ENCODE measurements around the gene UBE2D1.
A peak's percentile ranks its signal among the peaks of the same experiment; 100 is the strongest.
"Not testable (repeated sequence)": the region's sequence is repeated elsewhere in the genome, so short reads cannot be mapped to it uniquely, and the experiment has no call there.

Gene UBE2D1

DNA sequence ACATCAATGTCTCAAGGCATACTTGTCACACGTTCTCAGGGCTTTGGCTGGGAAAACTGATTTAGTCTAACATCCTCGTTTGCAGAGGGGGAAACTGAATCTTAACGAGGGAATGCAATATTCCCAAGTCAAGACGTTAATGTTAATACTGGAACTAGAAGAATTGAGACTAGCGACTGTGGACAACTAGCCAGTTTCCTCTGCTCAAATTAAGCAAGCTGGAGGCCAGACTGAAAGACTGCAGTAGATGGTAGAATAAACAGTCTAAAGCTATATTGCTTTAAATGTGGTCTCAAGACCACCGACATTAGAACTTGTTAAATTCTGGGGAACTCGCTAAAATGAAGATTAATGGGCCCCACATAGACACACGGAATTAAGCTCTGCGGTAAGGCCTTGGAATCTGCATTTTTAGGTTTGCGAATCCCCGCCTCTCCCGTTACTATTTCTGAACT is 49.8 kb downstream of the UBE2D1 start:
- no peak for DNase-seq

DNA sequence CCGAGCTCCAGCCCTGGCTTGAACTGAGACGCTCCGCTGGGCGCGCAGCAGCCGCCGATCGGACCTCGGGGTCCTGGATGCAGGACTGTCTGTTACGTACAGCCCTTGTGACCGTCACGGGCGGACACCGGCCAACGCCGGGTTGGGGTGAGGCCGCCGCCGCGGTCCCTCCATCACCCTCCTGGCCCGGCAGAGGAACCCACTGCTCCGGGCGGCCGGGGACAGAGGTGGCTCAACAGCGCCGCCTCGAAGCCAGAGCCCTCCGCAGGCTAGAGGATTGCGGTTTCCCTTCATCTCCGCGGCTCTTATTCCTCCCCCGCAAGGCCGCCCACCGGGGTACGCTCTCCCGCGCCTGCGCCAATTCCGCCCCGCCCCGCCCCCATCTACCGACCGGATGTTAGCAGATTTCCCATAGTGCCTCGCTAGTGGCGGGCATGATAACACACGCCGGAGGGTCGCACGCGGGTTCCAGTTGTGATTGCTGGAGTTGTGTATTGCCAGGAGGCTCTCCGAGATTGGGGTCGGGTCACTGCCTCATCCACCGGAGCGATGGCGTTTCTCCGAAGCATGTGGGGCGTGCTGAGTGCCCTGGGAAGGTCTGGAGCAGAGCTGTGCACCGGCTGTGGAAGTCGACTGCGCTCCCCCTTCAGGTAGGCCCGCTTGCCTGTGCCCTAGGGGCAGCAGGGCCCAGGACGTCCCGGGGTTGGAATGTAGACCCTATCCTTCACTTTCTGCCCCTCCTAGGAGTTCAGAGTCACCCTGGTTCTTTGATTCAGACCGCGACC is 50.4 kb downstream of the UBE2D1 start, which contains the start of gene TFAM:
Gene TFAM (plus strand): TSS at position 412 of the 785 bp plus-strand sequence. CDS start 138 bp downstream, at position 550.
- DNase-seq, result peak; percentile 85 to 94 (median 92)

DNA sequence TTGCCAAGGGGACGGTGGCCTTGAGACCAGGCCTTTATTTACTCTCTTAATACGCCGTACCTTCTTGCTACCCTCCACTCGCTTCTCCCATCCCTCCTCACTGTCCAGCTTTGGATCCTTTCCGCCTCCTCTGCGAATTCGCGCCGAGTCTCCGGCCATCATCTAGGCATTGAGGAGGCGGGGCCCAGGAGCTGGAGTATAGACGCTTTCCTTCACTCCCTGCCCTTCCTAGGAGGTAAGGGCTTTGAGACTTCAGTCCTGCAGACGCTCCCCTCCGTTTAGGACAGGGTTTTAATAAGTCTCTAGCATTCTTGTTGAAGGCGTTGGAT is 50.9 kb downstream of the UBE2D1 start:
- no peak for DNase-seq

GRCh38 chr10:58389024-58389423 is 54.2 kb downstream of the UBE2D1 start:
- no peak for DNase-seq

GRCh38 chr10:58393317-58393716 is 58.5 kb downstream of the UBE2D1 start:
- DNase-seq, result no peak

DNA sequence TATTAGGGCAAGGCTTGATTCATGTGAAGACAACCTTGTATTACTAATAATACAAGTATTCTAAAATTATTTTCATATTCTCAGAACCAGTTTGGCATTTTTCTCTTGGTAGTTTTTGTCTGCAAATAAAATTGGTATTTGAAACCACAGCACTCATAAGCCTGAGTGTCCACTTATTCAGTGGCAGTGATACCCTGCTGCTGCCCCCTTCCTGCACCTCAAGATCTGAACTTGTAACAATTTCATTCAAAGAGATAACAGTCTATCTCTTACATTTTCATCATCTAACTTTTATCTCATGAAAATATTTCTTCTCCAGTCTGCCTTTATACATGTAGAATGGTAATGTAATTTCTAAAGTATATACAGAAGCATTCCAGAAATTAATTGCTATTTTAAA is 59.7 kb downstream of the UBE2D1 start:
- DNase-seq, result no peak

DNA sequence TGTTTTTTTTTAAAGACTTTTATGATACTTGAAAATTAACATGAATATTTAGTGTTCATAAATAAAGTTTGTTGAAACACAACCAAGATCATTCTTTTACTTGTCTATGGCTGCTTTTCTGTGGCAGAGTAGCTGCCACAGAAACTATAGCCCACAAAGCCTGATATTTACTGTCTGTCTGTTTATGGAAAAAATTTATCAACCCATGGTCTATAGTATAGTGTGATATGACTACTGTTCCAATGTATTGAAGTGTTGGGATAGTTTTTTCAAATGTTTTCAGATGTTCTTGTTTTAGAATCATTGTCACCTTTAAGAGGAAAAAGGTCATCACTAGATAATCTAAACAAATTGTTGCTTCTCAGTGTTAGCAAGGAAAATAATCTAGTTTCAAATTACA is 61.3 kb downstream of the UBE2D1 start:
- DNase-seq, result no peak

DNA sequence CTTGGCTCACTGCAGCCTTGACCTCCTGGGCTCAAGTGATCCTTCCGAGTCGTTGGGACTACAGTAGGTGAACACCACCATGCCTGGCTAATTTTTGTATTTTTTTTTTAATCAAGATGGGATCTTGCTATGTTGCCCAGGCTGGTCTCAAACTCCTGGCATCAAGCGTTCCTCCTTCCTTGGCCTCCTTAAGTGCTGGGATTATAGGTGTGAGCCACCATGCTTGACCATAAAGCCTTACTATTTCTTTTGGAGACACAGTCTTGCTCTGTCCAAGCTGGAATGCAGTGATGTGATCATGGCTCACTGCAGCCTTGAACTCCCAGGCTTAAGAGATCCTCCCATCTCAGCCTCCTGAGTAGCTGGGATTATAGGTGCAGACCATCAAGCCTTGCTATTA is 63.0 kb downstream of the UBE2D1 start:
- DNase-seq, result no peak

DNA sequence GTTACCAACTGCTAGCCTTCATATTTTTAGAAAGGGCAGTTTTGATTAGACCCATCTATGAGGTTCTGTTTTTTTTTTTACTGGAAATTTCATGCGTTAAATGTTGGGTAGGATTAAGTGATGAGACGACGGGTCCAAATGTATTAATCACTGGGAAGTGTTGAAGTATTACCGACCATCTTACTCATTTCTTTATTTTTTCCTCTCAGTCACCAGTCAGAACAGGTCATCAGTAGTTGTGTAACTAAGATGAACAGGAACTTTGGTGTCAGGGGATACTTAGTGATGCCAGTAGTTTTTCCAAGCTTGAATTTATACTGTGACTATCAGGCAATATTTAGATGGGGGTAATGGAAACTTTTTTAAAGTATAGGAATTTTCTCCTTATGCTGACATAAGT is 64.6 kb downstream of the UBE2D1 start:
- DNase-seq, result no peak

DNA sequence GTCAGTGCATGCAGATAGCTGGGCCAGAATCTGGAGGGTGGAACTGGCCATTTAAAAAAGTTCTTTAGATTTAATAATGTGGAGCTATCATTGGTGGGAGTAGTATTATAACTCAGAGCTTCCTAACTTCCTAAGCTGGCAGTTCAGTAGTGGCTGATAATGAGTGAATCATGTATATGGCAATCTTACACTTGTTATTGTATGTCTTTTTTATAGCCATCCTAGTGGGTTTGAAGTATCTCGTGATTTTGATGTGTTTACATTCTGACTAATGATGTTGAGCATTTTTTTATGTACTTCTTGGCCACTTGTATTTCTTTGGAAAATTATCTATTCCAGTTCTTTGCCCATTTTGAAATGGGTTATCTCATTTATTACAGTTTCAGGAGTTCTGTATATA is 65.8 kb downstream of the UBE2D1 start:
- no peak for DNase-seq

- DNase-seq, result no peak
Measured at GRCh38 chr10:58404001-58404400, 69.2 kb downstream of the UBE2D1 start.

DNA sequence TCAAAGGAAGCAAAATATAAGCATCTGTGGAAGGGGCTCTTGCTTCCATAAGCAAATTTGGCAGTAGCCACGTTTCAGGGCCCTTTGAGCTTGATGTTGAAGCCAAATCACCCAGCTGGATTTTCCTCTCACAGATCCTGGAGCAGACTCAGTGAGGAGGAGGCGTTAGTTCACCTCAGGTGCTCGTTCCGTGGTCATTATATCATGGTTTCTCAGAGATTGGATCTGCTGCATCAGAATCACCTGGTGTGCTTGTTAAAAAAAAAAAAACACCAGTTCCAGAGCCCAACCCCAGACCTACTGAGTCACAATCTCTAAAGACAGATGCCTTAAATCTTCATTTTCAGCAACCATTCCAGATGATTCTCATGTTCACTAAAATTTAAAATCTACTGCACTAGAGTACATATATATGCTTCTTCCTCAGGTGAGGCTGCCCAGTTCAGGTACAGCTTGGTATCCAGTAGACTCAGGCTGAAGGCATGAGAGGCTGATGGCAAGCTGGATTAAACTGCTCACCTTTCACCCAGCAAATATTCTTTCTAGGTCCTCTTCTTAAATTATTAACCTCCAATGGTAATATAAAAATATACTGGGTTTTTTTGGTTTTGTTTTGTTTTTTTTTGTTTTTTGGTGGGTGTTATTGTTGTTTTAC is 75.3 kb downstream of the UBE2D1 start:
- DNase-seq, result no peak

DNA sequence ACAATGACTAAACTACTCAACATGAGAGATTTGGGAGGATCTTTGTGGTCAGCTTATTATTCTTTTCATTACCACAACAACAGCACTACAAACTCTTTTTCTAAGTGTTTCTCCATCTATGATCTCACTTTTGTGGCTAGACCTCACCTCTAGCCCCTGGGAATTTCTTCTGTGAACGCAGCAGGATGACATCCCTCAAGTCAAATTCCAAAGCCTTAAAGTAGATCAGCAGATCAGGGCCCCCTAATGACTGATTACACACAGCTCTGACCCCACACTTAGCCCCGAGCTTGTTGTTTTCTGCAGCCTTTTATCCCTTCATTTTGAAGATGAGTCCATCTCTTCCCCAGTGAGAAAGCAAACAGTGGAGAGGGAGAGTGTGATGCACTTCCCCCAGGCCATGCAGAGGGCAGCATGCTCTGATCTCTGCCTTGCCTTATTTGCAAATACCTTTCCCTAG is 77.7 kb downstream of the UBE2D1 start:
- DNase-seq, result no peak

GRCh38 chr10:58414270-58415041 is 79.7 kb downstream of the UBE2D1 start:
- DNase-seq, result no peak

- no peak for DNase-seq
Measured at GRCh38 chr10:58415757-58416156, 81.0 kb downstream of the UBE2D1 start.

DNA sequence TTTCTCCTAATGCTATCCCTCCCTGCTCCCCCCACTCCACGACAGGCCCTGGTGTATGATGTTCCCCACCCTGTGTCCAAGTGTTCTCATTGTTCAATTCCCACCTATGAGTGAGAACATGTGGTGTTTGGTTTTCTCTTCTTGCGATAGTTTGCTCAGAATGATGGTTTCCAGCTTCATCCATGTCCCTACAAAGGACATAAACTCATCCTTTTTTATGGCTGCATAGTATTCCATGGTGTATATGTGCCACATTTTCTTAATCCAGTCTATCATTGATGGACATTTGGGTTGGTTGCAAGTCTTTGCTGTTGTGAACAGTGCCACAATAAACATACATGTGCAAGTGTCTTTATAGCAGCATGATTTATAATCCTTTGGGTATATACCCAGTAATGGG is 83.1 kb downstream of the UBE2D1 start:
- DNase-seq, result not testable (repeated sequence)

All from T-helper 1 cell (primary cell).